ENCODE data around the gene GABRG3. TPM values are rescaled to one million over a fixed set of nuclear protein-coding genes. Genes with fewer than 3 reads are reported as not detected.

The GABRG3 gene
- total and polyA plus RNA-seq, 12 donors: 0.08 to 1.1 (median 0.44) TPM; not detected in 5

- 59 to 86% (median 75%) methylated on average over 3 of the region's 3 CpGs for WGBS, 4 donors
- Histone ChIP-seq H3K9me3 (replicated peaks in 1 of 3) (no peaks in the 10 kb centered on the region), H3K4me3 (no peak overlapping the region), H3K27ac (no peak overlapping the region), H3K4me1 (replicated peaks in 1 of 2) (no peaks in the 10 kb centered on the region), H3K36me3 (replicated peaks in 1 of 2) (no peaks in the 10 kb centered on the region), H3K27me3 (no peaks in the 10 kb centered on the region)
- intact Hi-C loops (cut with DNase I): no loop called here
- TF ChIP-seq POLR2A (IDR thresholded peaks at IDR 0.05) (no peak), CTCF (IDR thresholded peaks at IDR 0.05) (no peak)
- DNase-seq: no peak
These were observed 567.3 kb downstream of the GABRG3 start for GRCh38 chr15:27538325-27538724.

GRCh38 chr15:27541581-27541980 lies 570.6 kb downstream of the GABRG3 start:
- 89 to 97% (median 94%) methylated on average over 8 to 40 of the region's 40 CpGs for WGBS, 4 donors
- TF ChIP-seq POLR2A (IDR thresholded peaks at IDR 0.05): no peak
- TF ChIP-seq CTCF (IDR thresholded peaks at IDR 0.05): no peak
- Histone ChIP-seq H3K27ac (no peak overlapping the region), H3K9me3 (replicated peaks in 1 of 3) (no peaks in the 10 kb centered on the region), H3K4me3 (no peak overlapping the region), H3K27me3 (no peaks in the 10 kb centered on the region), H3K36me3 (replicated peaks in 1 of 2) (no peaks in the 10 kb centered on the region), H3K4me1 (replicated peaks in 1 of 2) (no peaks in the 10 kb centered on the region)
- intact Hi-C loops (cut with DNase I): no loop called here
- no peak for DNase-seq

GRCh38 chr15:27545494-27546255 lies 574.7 kb downstream of the GABRG3 start:
- H3K27me3 ChIP-seq: no peaks in the 10 kb centered on the region
- intact Hi-C loops (cut with DNase I): no loop called here
- TF ChIP-seq CTCF (IDR thresholded peaks at IDR 0.05): no peak
- no peak for TF ChIP-seq POLR2A (IDR thresholded peaks at IDR 0.05)
- no peaks in the 10 kb centered on the region for H3K9me3 ChIP-seq (replicated peaks in 1 of 3)
- no peaks in the 10 kb centered on the region for H3K36me3 ChIP-seq (replicated peaks in 1 of 2)
- H3K27ac ChIP-seq: no peak overlapping the region
- no peaks in the 10 kb centered on the region for H3K4me1 ChIP-seq (replicated peaks in 1 of 2)
- H3K4me3 ChIP-seq: no peak overlapping the region
- WGBS, 4 donors: 64 to 72% (median 66%) methylated on average over 7 to 8 of the region's 8 CpGs
- DNase-seq: no peak

GRCh38 chr15:27549746-27550145 lies 578.8 kb downstream of the GABRG3 start:
- TF ChIP-seq CTCF (IDR thresholded peaks at IDR 0.05) (no peak), POLR2A (IDR thresholded peaks at IDR 0.05) (no peak)
- H3K4me3 ChIP-seq: no peak overlapping the region
- DNase-seq: no peak
- intact Hi-C loops (cut with DNase I): no loop called here
- 69 to 76% (median 74%) methylated on average over 4 of the region's 4 CpGs for WGBS, 4 donors
- no peak overlapping the region for H3K27ac ChIP-seq
- no peaks in the 10 kb centered on the region for H3K9me3 ChIP-seq (replicated peaks in 1 of 3)
- H3K36me3 ChIP-seq (replicated peaks in 1 of 2): no peaks in the 10 kb centered on the region
- no peaks in the 10 kb centered on the region for H3K4me1 ChIP-seq (replicated peaks in 1 of 2)
- H3K27me3 ChIP-seq: no peaks in the 10 kb centered on the region

All from adrenal gland (tissue), 12 donors.